Dermis microvascular lymphatic vessel endothelial cell (primary cell): ENCODE results near the gene IL17D. TPM values are rescaled to one million over a fixed set of nuclear protein-coding genes. Genes with fewer than 3 reads are reported as not detected.
"Not testable (repeated sequence)": the region's sequence is repeated elsewhere in the genome, so short reads cannot be mapped to it uniquely, and the experiment has no call there.

ENCODE experiments used
- DNase-seq, 2 donors: peaks; one replicate each; pipeline versions ENCODE4 v3.0.0 to v3.0.0-alpha.2; 2010; ENCODE audit warnings: low read depth in 2 of 2
- total RNA-seq: library from RNA; depleted of rRNA; stranded (reverse); fragments of >200 nt; gene quantifications from 2 replicates; pipeline ENCODE4 v1.2.1, GENCODE V29; 2014

Gene IL17D, protein sequence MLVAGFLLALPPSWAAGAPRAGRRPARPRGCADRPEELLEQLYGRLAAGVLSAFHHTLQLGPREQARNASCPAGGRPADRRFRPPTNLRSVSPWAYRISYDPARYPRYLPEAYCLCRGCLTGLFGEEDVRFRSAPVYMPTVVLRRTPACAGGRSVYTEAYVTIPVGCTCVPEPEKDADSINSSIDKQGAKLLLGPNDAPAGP
- 1.3 and 3.4 TPM in 2 replicates for total RNA-seq

DNA sequence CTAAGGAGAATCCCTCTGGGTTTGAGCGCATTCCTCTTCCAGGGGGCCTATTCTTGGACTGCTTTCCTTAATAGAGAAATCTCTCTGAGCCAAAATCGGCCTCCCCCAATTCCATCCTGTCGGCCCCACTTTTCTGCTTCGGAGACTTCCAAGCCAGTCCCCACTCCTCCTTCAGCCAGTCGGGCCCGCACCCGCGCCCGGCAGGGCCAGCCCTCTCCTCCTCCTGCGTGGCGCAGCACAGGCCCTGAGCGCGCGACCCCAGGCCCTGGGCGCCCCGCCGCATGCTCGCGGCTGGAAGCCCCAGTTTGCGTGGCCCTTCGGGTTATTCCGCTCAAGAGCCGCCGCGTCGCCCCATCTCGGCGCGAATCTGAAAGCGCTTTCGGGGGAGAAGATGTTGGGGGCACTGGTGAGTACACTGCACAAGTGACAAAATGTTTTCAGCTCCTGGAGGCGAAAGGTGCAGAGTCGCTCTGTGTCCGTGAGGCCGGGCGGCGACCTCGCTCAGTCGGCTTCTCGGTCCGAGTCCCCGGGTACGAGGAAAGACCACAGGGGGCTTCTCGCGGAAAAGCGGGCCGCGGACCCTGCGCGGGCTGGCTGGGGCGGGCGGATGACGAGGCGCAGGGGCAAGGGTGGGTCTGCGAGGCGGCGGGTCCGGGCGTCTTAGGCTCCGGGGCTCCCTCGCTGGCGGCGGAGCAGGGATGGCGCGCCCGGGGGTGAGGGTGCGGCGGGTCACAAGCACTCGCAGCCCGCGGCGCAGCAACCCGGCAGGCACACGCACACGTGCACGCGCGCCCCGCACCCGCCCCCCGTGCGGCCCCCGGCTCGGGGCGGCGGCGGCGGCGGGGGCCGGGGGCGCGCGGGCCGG, at the start of gene IL17D:
Gene IL17D (plus strand): TSS at position 785 of the 865 bp plus-strand sequence. CDS start 303 bp downstream, outside the sequence.
- DNase-seq: peak in 1 of 2 donors; percentile 34

DNA sequence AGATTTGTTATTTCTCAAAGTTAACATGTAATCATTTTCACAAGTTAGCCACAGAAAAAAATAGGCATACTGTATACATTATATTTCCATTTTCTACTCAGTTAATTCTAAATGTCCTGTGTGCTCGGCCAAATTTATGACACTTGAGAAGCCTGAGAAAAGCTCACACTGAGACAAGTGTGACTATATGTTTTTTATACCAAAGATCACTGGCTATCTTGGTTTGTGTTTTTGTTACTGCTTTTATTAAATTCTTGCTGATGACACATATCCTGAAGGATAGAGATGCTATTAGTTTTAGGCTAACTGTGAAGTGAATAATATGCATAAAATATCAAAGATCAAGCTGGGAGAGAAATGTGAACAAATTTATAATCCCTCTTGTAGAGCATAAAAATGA, 49.3 kb upstream of the IL17D start:
- DNase-seq: peak in 1 of 2 donors; percentile 73

DNA sequence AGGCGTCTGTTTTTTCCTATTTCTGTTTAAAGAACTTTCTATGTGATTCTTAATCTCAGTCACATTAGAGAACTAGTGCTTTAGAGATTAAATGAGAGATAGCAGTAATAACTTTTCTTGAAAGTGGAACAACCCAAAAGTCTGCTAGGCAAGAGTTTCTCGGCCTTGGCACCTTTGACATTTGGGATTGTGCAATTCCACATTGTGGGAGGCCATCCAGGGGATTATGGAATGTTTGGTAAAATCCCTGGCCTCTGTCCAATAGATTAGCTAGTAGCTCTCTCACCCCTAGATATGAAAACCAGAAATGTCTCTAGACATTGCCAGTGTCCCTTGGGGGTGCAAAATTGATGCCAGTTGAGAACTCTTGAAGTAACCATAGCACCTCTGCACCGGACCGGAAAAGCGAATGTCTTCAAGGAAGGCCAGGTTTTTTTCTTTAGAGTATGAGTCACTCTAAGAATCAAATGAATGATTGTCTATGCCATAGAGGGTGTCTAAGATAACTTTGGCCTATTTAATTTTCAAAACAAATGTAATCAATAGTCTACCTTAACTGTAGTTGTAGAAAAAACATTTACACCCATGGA, 45.0 kb upstream of the IL17D start:
- DNase-seq: no peak

DNA sequence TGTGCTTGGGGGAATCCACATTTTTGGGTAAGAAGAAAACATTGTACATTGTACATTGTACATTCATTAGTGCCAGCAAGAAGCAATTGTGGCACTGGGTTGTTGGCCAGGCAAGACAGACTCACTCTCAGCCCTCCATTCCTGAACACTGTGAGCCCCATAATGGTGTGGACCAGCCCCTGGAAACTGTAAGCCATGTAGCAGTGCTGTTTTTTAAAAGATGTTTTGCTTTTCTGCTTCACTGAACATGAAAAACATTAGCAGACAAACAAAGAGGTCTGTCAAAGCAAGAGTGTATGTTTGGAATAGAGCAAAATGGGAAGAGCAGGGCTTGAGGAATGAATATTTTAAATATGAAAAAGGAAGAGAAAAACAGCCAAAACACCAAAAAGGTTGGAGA, 39.1 kb upstream of the IL17D start:
- no peak for DNase-seq

DNA sequence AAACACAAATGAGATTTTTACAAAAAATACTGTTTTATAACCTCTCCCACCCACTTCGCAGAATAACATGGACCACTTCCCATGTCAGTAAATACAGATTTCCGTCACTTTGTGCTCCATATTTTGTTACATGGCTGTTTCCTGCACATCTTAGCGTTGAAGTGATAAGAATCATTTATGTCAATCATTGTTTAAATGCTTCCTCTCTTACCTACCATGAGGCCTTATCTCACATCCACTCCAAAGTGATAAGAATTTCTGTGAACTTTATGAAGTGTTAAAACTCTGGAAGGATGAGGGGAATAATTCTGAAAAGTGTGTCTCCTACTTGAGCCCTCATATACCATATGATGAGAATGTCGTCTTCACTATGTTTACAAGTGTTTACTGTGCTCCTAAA, 36.6 kb upstream of the IL17D start:
- no peak for DNase-seq

DNA sequence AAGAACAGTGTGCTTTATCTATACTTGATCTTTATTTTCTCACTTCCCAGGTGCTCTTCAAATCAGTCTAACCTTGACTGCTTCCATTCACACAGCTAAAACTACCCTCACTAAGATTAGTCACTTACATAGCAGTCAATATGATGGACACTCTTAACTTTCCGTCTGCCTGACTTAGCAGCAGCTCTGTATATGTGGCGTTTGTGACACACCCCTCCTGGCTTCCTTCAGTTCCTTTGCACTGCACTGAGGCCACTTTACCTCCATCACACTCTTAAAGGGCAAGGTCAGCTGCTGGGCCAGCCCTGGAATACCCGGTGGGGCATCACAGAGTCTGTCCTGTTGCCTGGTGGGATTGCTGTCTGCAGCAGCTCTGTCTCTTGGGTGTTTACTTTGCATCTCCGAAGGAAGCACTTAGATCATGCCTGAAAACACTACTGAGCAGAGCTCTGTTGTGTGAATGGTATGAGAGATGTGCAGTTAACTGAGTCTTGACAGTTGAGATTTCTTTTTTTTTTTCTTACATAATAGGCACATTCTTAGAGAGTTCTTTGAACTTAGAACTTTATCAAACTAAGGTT, 35.6 kb upstream of the IL17D start:
- no peak for DNase-seq

DNA sequence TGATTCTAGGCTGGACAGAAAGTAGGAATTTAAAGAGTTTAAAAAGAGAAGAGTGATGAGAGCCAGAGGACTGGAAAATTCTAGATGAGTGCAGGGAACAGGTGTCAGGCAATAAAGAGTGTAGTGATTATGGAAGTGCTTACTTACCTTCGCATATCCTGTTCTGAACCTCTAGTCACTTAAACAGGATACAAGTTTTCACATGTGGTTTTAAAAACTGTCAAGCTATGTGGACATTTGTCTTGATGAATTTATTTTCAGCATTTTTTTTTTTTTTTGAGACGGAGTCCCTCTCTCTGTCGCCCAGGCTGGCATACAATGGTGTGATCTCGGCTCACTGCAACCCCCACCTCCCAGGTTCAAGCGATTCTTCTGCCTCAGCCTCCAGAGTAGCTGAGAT, 34.3 kb upstream of the IL17D start:
- DNase-seq: no peak

DNA sequence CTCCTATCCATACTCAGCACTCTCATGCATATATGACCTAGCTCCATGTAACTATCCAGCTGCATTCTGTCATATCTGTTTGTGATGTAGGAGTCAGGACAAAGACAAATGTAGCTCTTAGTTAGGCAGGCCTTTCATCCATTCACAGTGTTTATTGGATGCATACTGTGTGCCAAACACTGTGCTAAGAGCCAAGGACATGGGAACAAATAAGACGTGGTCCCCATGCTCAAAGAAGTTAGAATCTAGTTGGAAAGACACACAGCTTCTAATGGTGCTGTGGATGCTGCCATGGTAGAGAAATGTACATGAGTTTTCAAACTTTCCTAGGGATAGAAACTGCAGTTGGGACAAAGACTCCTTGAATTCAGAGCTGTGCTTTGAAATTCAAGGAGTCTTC, 31.7 kb upstream of the IL17D start:
- DNase-seq: no peak

DNA sequence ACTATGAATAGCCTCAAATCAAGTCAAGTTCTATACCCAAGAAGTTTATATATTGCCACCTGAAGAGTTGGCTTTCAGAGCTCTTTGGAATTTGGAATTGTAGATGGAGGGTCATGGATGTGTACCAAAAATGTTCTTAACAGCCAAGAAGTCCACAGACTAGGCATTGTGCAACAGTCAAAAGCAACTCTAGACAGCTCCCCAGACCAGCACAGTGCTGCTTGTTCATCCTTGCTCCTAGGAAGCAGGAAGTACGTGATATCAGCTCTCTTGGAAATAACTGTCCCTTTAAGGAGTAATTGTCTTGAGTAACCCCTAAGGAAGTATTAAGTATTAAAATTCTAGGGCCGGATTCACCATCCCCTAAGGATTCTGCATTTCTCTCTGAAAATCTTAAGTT, 30.7 kb upstream of the IL17D start:
- DNase-seq: no peak

DNA sequence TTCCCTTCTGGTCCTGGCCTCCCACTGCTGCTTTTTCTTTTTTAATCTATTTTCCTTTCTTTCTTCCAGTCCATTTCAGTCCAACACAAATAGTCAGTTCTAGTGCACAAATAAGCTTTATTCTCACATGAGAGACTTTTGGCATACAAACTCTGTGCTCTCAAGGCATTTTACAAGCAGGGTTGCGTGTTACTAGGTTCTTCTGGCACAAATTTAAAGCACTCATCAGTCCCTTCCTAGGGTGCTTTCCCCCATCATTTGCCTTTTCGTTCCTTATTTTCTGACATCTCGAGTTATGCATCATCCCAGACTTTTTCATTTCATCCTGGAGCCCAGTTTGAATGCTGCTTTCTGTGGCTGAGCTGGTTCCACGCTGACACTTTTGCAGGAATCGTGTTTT, 29.8 kb upstream of the IL17D start:
- no peak for DNase-seq

DNA sequence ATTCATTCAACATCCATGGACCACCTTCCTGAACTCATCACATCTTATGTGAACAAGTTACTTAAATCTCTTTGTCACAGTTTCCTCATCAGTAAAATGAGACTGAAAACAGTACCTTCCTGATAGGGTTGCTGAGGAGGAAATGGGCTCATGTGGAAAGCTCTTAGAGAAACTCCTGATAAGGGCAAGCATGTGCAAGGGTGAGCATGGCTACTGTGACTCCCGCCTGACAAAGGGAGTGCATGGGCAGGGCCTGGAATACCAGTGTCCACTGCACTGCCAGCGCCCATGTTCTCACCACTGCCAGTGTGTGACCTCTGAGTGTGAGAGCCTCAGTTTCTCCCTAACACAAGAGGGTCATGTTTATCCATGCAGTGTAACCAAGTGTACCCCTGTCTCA, 27.3 kb upstream of the IL17D start:
- DNase-seq: no peak

DNA sequence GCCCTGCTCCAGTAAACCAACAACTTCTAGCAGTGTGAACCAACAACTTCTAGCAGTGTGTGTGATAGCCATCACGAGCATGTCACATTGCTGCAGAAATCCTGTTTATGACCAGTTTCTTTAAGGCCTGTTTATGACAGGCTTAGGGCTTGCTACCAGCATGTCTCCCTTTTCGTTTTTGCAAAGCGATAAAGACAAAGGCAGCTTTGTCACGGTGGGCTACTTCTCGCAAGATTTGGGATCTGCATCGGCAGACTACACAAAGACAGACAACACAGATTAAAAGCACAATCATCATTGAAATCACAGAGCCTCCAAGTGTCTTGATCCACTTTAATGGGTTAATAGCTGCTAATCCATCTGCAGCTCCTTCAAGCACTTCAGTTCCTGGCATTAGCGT, 24.9 kb upstream of the IL17D start:
- DNase-seq: peak in 1 of 2 donors; percentile 5

DNA sequence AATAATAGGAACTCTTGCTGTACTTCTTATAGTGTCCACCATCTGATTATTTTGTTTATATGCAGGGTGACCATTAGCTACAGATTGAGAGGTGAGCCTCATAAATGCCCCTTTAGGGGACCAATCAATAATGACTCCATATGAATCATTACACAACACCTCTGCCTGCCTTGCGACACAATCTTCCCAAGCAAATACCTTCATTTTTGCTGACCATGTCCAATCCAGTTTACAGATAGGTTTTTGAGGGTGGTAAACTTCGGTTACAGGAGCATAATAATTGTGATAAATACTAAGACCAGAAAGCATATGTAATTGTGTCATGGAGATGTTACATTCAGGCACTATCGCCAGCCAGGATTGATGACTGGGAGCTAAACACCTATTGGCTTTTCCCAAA, 23.6 kb upstream of the IL17D start:
- DNase-seq: no peak

DNA sequence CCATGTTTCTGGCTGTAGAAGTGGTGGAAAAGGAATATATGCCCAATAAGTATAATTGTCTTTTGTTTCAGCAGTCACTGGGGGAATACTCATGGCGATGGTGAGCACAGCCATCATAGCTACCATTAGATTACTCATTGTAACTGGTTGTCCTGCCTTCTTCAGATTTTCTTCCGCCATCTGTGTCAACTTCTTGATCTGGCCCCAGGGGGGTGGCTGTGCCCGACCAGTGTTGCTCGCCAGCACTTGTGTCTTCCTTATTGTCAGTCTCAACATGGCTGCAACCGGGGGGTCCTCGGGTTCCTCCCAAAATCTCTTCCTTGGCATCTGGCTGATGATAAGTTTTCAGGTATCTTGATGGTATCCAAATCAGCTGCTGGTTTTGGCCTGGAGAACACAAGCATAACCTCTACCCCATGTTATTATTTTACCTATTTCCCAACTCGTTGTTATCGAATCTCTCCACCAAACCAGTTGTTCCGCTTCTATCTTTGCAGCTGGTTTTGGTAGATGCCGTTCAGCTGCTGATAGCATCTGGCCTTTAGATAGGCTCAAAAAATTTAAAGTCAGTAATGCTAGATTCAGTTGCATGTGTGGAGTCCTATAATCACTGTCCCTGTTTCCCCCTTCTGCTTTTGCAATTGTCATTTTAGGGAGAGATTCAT, 23.0 kb upstream of the IL17D start:
- DNase-seq: no peak

DNA sequence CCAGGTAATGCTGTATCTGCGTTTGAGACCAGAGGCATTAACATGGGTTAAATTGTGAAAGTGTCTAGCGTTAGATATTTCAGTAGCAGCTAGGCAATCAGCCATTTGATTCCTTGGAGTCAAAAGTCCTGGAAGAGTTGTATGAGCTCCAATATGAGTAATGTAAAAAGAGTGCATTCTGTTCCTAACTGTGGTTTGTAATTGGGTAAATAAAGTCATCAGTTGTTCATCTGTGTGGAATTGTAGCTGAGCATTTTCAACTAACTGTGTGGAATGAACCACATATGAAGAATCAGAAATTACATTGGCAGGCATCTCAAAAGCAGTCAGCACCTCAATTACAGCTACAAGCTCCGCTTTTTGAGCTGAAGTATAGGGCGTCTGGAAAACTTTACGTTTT, 22.0 kb upstream of the IL17D start:
- not testable (repeated sequence) for DNase-seq

DNA sequence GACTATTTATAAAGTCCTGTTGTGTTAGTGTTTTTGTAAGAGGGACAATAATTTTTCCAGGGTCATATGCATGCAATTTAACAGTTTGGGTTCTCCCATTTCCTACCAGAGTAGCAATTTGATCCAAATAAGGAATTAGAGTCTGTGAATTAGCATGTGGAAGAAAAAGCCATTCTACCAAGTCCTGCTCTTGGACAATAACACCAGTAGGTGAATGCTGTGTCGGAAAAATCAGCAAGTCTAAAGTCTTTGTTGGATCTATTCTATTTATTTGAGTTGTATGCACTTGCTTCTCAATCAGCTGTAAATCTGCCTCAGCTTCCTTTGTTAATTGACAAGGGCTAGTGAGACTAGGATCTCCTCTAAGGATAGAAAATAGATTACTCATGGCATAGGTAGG, 21.4 kb upstream of the IL17D start:
- no peak for DNase-seq

DNA sequence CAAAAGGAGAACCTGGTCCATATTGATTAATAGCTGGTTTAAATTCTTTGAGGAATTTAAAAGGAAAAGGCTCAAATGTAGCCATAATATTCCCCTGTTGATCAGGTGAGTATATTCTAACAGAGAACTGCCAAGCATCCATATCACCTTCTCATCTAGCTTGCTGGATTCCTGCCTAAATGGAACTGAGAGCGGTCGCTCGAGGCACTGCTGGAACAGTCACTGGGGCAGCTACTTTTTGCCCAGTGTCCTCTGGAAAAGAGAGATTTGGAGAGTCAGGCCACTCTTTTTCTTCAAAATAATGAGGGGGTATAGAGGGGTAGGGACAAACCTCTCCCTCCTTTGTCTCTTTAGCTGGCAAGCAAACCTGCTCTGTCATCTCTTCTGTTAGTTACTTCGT, 19.5 kb upstream of the IL17D start:
- DNase-seq: no peak

DNA sequence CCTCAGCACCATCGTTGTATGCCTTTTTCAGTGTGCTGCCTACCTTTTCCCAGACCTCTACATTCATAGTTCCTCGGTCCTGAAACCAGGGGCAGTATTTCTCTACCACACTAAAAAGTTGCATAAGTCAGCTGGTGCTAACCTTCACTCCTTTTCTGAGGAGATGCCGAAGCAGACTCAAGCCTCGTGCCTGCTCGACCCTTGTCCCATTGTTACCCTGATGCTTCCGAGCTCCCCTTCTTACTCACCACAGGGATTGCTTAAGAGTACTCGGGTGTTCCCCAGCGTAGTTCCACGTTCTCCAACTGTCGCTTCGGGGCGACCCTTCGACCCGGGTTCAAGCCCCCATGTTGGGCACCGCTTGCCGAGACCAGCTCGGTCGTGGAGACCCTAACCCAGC, 19.0 kb upstream of the IL17D start:
- DNase-seq: no peak

DNA sequence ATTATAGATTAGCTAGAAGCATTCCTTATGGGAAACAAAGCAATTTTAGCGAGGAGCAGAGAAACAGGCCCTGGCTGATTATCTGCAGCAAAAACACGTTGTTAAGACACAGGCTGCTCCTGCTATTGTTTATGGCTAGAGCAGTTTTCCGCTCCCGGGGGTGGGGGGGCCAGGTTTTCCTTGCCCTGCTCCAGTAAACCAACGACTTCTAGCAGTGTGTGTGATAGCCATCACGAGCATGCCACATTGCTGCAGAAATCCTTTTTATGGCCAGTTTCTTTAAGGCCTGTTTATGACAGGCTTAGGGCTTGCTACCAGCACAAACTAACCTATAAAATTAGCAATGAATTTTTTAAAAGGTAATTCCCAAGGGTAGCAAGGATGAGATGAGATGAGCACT, 18.4 kb upstream of the IL17D start:
- DNase-seq: no peak

DNA sequence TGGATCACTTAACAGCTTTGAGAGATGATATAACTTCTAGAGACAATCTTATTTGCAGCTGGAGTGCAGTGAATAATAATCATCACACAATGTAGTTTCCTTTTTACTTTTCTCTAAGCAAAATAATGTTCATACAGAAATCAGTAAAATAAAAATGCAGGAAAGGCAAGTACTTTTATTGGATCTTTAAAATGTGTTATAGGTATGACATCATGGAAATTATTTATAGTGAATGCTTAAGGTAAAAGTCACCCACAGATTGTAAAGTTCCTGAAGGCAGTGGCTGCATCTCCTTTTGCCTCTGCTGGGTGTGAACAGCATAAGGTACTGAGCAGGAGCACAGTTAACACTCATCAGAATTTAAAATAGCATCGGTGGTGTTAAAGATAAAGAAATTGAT, 17.3 kb upstream of the IL17D start:
- DNase-seq: no peak

DNA sequence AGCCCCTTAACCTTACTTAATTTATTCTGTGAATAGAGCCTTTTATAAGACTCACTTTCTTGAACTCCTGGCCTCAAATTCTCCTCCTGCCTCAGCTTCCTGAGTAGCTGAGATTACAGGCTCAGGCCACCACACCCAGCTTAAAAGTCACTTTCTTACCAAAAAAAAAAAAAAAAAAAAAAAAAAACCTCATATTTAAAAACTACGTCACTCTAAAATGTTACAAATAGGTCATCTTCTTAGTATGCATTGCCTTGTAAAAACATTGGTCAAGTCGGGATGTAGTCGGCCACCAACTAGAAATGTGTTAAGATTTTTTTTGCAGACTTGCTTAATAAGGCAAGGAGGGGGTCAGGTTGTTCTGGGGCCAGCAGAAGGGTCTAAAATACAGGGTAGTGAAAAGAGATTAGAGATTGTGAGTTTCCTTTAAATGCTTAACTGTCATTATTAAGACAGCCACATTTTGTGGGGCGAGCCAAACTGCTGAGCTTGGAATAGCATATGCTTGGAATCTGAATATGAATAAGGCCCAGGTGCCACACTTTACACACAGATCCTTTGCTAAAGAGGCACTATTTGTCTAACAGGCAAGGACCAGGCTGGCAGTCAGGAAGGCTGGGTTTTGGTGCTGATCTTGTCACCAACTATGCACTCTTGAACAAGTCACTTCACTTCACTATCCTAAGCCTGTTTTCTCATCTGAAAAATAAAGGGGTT, 16.5 kb upstream of the IL17D start:
- DNase-seq: no peak
